NOMO-1 treated with DMSO at 0.1 percent for 48 hours (cell line): ENCODE measurements around the gene NPIPB13.
"Not testable (repeated sequence)": the region's sequence is repeated elsewhere in the genome, so short reads cannot be mapped to it uniquely, and the experiment has no call there.

Experiments
- DNase-seq: peaks from one replicate; lab custom pipeline; 2025; ENCODE audit not compliant: unreplicated experiment; lab: John Stamatoyannopoulos, UW

Gene NPIPB13

GRCh38 chr16:30248379-30248778 lies at the start of gene NPIPB13:
Gene NPIPB13 (minus strand): TSS chr16:30248479. CDS start chr16:30245573, 2,906 bp downstream.
- not testable (repeated sequence) for DNase-seq

GRCh38 chr16:30282357-30282756 lies 34.1 kb upstream of the NPIPB13 start:
- not testable (repeated sequence) for DNase-seq

- not testable (repeated sequence) for DNase-seq
Measured at GRCh38 chr16:30278523-30278922, 30.2 kb upstream of the NPIPB13 start.

- DNase-seq = not testable (repeated sequence)
Measured at GRCh38 chr16:30217082-30217481, 31.2 kb downstream of the NPIPB13 start.

- DNase-seq = not testable (repeated sequence)
Measured at GRCh38 chr16:30211414-30211813, 36.9 kb downstream of the NPIPB13 start.

GRCh38 chr16:30209032-30209431 lies 39.2 kb downstream of the NPIPB13 start:
- DNase-seq = not testable (repeated sequence)

- not testable (repeated sequence) for DNase-seq
Measured at GRCh38 chr16:30207063-30207704, 41.1 kb downstream of the NPIPB13 start.

GRCh38 chr16:30206252-30206651 lies 42.0 kb downstream of the NPIPB13 start:
- DNase-seq = not testable (repeated sequence)

GRCh38 chr16:30205541-30206236 lies 42.6 kb downstream of the NPIPB13 start:
- not testable (repeated sequence) for DNase-seq

- not testable (repeated sequence) for DNase-seq
Measured at GRCh38 chr16:30199608-30200343, 48.5 kb downstream of the NPIPB13 start.

GRCh38 chr16:30199049-30199448 lies 49.2 kb downstream of the NPIPB13 start, which contains the start of gene SULT1A3:
Gene SULT1A3 (plus strand): TSS chr16:30199255. CDS start chr16:30200729, 1,474 bp downstream.
- DNase-seq = not testable (repeated sequence)
